Ovary (tissue), 3 donors: ENCODE data around the gene DNMT3A.

Experiments
- EP300 ChIP-seq: sonication (generic); formaldehyde crosslinking; IDR thresholded peaks from one replicate; pipeline ENCODE4 v1.6.1; 2017; ENCODE audit warnings: antibody characterized with exemption
- TF ChIP-seq, protein P1 (sequence below), 3 donors: fragments of 450-650 bp in 2 of 3; fragments of 200-600 bp in 1 of 3; IDR thresholded peaks; one replicate each; pipeline versions ENCODE4 v1.5.1 to v1.8.0; 2016 to 2022; ENCODE audit warnings: antibody characterized with exemption in 3 of 3, mild to moderate bottlenecking in 1 of 3
- donor health status: DM: no; HTN: no; CAD: no.

DNA sequence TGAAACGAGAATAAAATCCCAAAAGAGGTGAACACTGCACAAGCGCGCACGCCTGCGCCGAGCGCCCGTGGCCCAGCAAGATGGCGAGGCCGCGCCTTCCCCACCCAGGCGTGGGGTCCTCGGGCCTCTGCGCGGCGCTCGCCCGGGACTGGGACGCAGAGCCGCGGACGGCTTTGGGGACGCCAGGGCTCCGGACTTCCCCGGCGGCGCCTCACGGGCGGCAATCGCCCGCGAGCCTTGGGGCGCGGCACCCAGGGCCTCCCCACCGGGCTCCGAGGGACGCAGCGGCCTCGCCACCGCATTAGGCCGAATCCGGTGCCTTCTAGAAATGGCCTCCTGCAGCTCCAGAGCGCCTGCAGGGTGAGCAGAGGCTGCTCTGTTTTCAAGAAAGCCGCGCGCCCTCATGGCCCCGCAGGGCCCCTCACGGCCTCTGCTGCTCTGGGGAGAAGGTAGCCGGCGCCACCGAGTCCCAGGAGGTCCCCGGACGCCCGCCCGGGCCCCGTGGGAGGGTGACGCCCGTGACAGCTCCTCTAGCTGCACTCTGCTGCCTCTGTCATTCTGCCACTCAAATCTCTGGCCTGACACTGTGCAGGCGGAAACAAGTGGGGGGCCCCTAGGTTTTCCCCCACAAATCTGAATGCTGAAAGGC lies 137.4 kb downstream of the DNMT3A start:
- TF ChIP-seq, protein P1, sequence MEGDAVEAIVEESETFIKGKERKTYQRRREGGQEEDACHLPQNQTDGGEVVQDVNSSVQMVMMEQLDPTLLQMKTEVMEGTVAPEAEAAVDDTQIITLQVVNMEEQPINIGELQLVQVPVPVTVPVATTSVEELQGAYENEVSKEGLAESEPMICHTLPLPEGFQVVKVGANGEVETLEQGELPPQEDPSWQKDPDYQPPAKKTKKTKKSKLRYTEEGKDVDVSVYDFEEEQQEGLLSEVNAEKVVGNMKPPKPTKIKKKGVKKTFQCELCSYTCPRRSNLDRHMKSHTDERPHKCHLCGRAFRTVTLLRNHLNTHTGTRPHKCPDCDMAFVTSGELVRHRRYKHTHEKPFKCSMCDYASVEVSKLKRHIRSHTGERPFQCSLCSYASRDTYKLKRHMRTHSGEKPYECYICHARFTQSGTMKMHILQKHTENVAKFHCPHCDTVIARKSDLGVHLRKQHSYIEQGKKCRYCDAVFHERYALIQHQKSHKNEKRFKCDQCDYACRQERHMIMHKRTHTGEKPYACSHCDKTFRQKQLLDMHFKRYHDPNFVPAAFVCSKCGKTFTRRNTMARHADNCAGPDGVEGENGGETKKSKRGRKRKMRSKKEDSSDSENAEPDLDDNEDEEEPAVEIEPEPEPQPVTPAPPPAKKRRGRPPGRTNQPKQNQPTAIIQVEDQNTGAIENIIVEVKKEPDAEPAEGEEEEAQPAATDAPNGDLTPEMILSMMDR (IDR thresholded peaks at IDR 0.05): no peak
- TF ChIP-seq EP300: no peak
